K562 (cell line): ENCODE results near the gene NKIRAS1. TPM values are rescaled to one million over a fixed set of nuclear protein-coding genes. Genes with fewer than 3 reads are reported as not detected.

Source experiments
- ATAC-seq: fragments of 200-7000 bp; cut with Tn5 transposase; 3 replicates; pipeline ENCODE4 v1.9.1; 2020; ENCODE audit warnings: moderate library complexity
- BruUV-seq: library from RNA; stranded (reverse); fragments of 400-500 nt; replicated peaks from 2 replicates; lab custom pipeline; 2021; lab: Mats Ljungman, UMichigan
- CTCF ChIA-PET: fragments of 300-600 bp; formaldehyde crosslinking; extraction: SDS; loops from one replicate; lab custom pipeline; 2021; ENCODE audit warnings: low intra/inter-chr PET ratio; lab: Yijun Ruan, JAX
- POLR2A ChIA-PET: fragments of 300-600, 350-650 bp; sonication (Branson Sonifier 250); formaldehyde crosslinking; extraction: SDS; loops from one replicate; lab custom pipeline; 2021; ENCODE audit warnings: antibody characterized with exemption, inconsistent platforms; lab: Yijun Ruan, JAX
- DNase-seq, 4 experiments: peaks; one replicate each; pipeline versions ENCODE4 v3.0.0 to v3.0.0-alpha.2; 2011 to 2018; ENCODE audit warnings: low spot score in 3 of 4, mixed read lengths in 3 of 4; ENCODE audit errors: extremely low read depth in 1 of 4
- FAIRE-seq: peaks from 2 replicates; lab custom pipeline; 2011; peaks lifted over from hg19 to GRCh38; lab: Jason Lieb, UNC
- H2AFZ ChIP-seq: 2 replicates; pipeline ENCODE4 v1.6.0; 2011; ENCODE audit warnings: low read depth, low read length, control low read depth, inconsistent platforms
- H3K27ac ChIP-seq: fragments of 200-600 bp; 3 replicates; pipeline ENCODE4 v1.8.0; 2011; ENCODE audit warnings: low read depth, mild to moderate bottlenecking, control low read depth, inconsistent platforms, low read length, moderate library complexity, mixed read lengths; ENCODE audit errors: extremely low read depth
- H3K27me3 ChIP-seq, 2 experiments: fragments of 300-600 bp in 1 of 2; 2 replicates in 1 of 2; 3 replicates in 1 of 2; pipeline versions ENCODE4 v1.6.0 to v1.8.0; 2011; ENCODE audit warnings: inconsistent platforms in 2 of 2, low read length in 2 of 2, mild to moderate bottlenecking in 1 of 2, mixed read lengths in 1 of 2, moderate library complexity in 1 of 2; ENCODE audit not compliant: control insufficient read depth in 2 of 2, insufficient read depth in 2 of 2
- H3K36me3 ChIP-seq: fragments of 300-600 bp; 3 replicates; pipeline ENCODE4 v1.8.0; 2011; ENCODE audit warnings: mild to moderate bottlenecking, low read length, inconsistent platforms; ENCODE audit not compliant: control insufficient read depth, insufficient read depth
- H3K4me1 ChIP-seq, 2 experiments: fragments of 200-600 bp in 1 of 2; replicated peaks in 1 of 2; 2 replicates in 1 of 2; 3 replicates in 1 of 2; pipeline versions ENCODE4 v1.5.1 to v1.8.0; 2011; ENCODE audit warnings: inconsistent platforms in 2 of 2, low read length in 2 of 2, mild to moderate bottlenecking in 1 of 2, mixed read lengths in 1 of 2, moderate library complexity in 1 of 2; ENCODE audit not compliant: control insufficient read depth in 2 of 2, insufficient read depth in 2 of 2
- H3K4me2 ChIP-seq: 2 replicates; pipeline ENCODE4 v1.6.1; 2011; ENCODE audit warnings: low read length, control low read depth, inconsistent platforms, mixed read lengths; ENCODE audit not compliant: insufficient read depth
- H3K4me3 ChIP-seq: fragments of 200-600 bp; sonication (generic), shearing (Covaris generic); 2 replicates; pipeline ENCODE4 v1.5.1; 2016; ENCODE audit warnings: control low read depth, inconsistent platforms
- H3K79me2 ChIP-seq: fragments of 200-600 bp; 3 replicates; pipeline ENCODE4 v1.8.0; 2011; ENCODE audit warnings: low read length, inconsistent platforms; ENCODE audit not compliant: control insufficient read depth, insufficient read depth
- H3K9ac ChIP-seq, 2 experiments: 2 replicates each; pipeline versions ENCODE4 v1.6.0 to v1.6.1; 2011; ENCODE audit warnings: low read depth in 2 of 2, low read length in 2 of 2, control low read depth in 1 of 2, inconsistent platforms in 1 of 2, mild to moderate bottlenecking in 1 of 2, mixed read lengths in 1 of 2; ENCODE audit not compliant: insufficient read depth in 1 of 2
- H3K9me1 ChIP-seq: one replicate; pipeline ENCODE4 v1.6.0; 2011; ENCODE audit warnings: inconsistent platforms, mild to moderate bottlenecking, low read length, moderate library complexity; ENCODE audit not compliant: control insufficient read depth, insufficient read depth
- H3K9me3 ChIP-seq: replicated peaks from 2 replicates; pipeline ENCODE4 v1.5.1; 2011; ENCODE audit warnings: low read depth, low read length, inconsistent platforms; ENCODE audit not compliant: control insufficient read depth, insufficient read depth
- H4K20me1 ChIP-seq: replicated peaks from 2 replicates; pipeline ENCODE4 v1.6.1; 2011; ENCODE audit warnings: low read length, inconsistent platforms, mixed read lengths; ENCODE audit not compliant: control insufficient read depth, insufficient read depth
- BDP1 ChIP-seq: IDR thresholded peaks from 3 replicates; pipeline ENCODE4 v1.6.1; 2011; ENCODE audit not compliant: insufficient read length, insufficient read depth
- BHLHE40 ChIP-seq: IDR thresholded peaks from 2 replicates; pipeline ENCODE4 v1.6.1; 2011; ENCODE audit warnings: low read length, improper control_type of control experiment
- FOXP1 ChIP-seq: sonication (generic); formaldehyde crosslinking; IDR thresholded peaks from 2 replicates; pipeline ENCODE4 v1.8.0; 2022; ENCODE audit warnings: mild to moderate bottlenecking, missing genetic modification reagents
- GTF2E2 ChIP-seq: fragments of 200-800 bp; sonication (Bioruptor generic); IDR thresholded peaks from 2 replicates; pipeline ENCODE4 v1.6.1; 2016; ENCODE audit warnings: missing genetic modification characterization, missing compliant biosample characterization
- POLR2A ChIP-seq: fragments of 450-650 bp; conservative IDR thresholded peaks from 2 replicates; pipeline ENCODE4 v1.6.1; 2016
- SNIP1 ChIP-seq: fragments of 450-650 bp; IDR thresholded peaks from 2 replicates; pipeline ENCODE4 v1.7.1; 2017; ENCODE audit warnings: low read depth, mild to moderate bottlenecking
- STAG1 ChIP-seq: sonication (generic); formaldehyde crosslinking; IDR thresholded peaks from 2 replicates; pipeline ENCODE4 v1.5.0; 2020; ENCODE audit warnings: missing genetic modification reagents, borderline replicate concordance
- YBX1 ChIP-seq: fragments of 450-650 bp; IDR thresholded peaks from 2 replicates; pipeline ENCODE4 v1.7.1; 2016; ENCODE audit warnings: mild to moderate bottlenecking
- ZNF830 ChIP-seq: fragments of 250-450 bp; sonication (Bioruptor Pico); IDR thresholded peaks from 2 replicates; pipeline ENCODE4 v1.5.0; 2021; ENCODE audit warnings: mild to moderate bottlenecking
- WGBS: fragments of 100-300 bp; shearing (Covaris generic); methylation state at CpG from one replicate; pipeline ENCODE4 v1.1.6; 2016; ENCODE audit warnings: low coverage, mixed read lengths; ENCODE audit not compliant: insufficient coverage; ENCODE audit errors: missing lambda C conversion rate; 5-methylcytosine and 5-hydroxymethylcytosine counted together
- in situ Hi-C: fragments of 300-500 bp; cut with MboI; formaldehyde crosslinking; loops from 4 replicates; pipeline ENCODE4 v1.15.0; 2018; ENCODE audit warnings: inconsistent platforms, mixed read lengths
- intact Hi-C: fragments of 100-400 bp; cut with micrococcal nuclease; formaldehyde crosslinking; loops from 2 replicates; pipeline ENCODE4 v1.14.2; 2022
- polyA plus RNA-seq, 8 experiments: library from polyadenylated mRNA; depleted of rRNA in 4 of 8; stranded (reverse) in 5 of 8; unstranded in 3 of 8; fragments of >200 nt; fragmentation: Nextera tagmentation in 2 of 8; fragmentation: Illumina TruSeq in 1 of 8; extraction: Ambion mirVana in 2 of 8; extraction: Trizol in 1 of 8; gene quantifications; 2 replicates each; pipeline versions ENCODE4 v1.2.1 to v1.2.3, GENCODE V29; 2011 to 2014; ENCODE audit warnings: inconsistent platforms in 1 of 8, missing spikeins in 1 of 8
- total RNA-seq, 7 experiments: library from RNA; depleted of rRNA in 6 of 7; stranded (reverse); fragments of >200 nt in 6 of 7; fragmentation: Illumina TruSeq in 2 of 7; extraction: Trizol in 2 of 7; gene quantifications; 2 replicates each; pipeline versions ENCODE4 v1.2.1 to v1.2.3, GENCODE V29; 2011 to 2021; ENCODE audit warnings: low replicate concordance in 1 of 7
- TF ChIP-seq, protein P1 (sequence below), 2 experiments: fragments of 450-650 bp in 1 of 2; sonication (generic) in 1 of 2; formaldehyde crosslinking in 1 of 2; IDR thresholded peaks in 1 of 2; conservative IDR thresholded peaks in 1 of 2; 2 replicates each; pipeline versions ENCODE4 v1.6.1 to v1.8.1; 2016 to 2023; ENCODE audit warnings: mild to moderate bottlenecking in 2 of 2, moderate library complexity in 2 of 2, inconsistent platforms in 1 of 2, missing genetic modification reagents in 1 of 2
- TF ChIP-seq, protein P2 (sequence below): sonication (generic); formaldehyde crosslinking; IDR thresholded peaks from 2 replicates; pipeline ENCODE4 v1.8.0; 2022; ENCODE audit warnings: mild to moderate bottlenecking, low read depth, missing genetic modification reagents
- TF ChIP-seq, protein P3 (sequence below): fragments of 450-650 bp; formaldehyde crosslinking; IDR thresholded peaks from 2 replicates; pipeline ENCODE4 v1.4.0; 2022; ENCODE audit warnings: missing genetic modification characterization

The NKIRAS1 gene
- total and polyA plus RNA-seq, 9 of the 15 experiments (the other 6 are each of a cell fraction or from before 2014, with no cell fraction given), result 5.1 to 10.3 (median 6.3) TPM

DNA sequence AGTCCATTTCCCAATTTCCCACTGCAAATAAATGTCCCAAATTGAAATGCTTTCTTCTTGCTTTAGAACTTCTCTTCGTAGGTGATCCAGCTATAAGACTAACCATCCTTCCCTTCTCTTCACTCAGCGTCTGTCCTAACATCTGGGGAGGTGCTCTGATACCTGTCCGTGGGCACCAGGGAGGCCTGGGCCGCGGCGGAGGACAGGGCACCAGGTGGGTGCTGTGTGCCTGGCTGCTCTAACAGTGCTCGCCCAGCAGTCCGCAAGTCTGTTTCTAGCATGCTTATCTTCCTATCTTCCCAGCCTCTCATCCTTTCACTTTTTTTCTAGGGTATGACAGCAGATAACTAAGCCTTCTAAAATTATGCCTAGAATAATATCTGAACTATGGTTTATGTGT, 37.3 kb downstream of the NKIRAS1 start:
- peaks cover 5% of the 10 kb centered on the region; the same call in 2 of the 3 replicates for H3K36me3 ChIP-seq
- no peak overlapping the region for H3K4me2 ChIP-seq
- intact Hi-C loops, result loop anchor here (10.0 kb wide), 1 partner anchor 165 kb away; no protein-coding TSS in a partner anchor
- BruUV-seq, result no TSS peak
- in situ Hi-C loops, result no loop called here
- H3K79me2 ChIP-seq, result peaks cover 20% of the 10 kb centered on the region; the same call in 2 of the 3 replicates
- no peak overlapping the region for H3K4me3 ChIP-seq
- H3K27ac ChIP-seq, result no peak overlapping the region
- H2AFZ ChIP-seq, result no peak overlapping the region
- no peaks in the 10 kb centered on the region for H3K9me1 ChIP-seq
- CTCF ChIA-PET, result no interaction called here
- 89% methylated on average over 8 of the region's 8 CpGs for WGBS
- no peak overlapping the region for H3K9ac ChIP-seq
- no peaks in the 10 kb centered on the region for H3K9me3 ChIP-seq
- POLR2A ChIA-PET, result interaction anchor here (0.6 to 1.0 kb wide), 3 partner anchors 21 to 93 kb away, joined by 3 to 4 read pairs (median 3); no protein-coding TSS in a partner anchor
- no peak for FAIRE-seq
- no peaks in the 10 kb centered on the region for H3K27me3 ChIP-seq
- DNase-seq, result no peak
- H3K4me1 ChIP-seq, result peaks cover 3% of the 10 kb centered on the region in 2 experiments; a peak in 3 of 5 replicates
- no peak for ATAC-seq
- H4K20me1 ChIP-seq, result no peaks in the 10 kb centered on the region
- TF ChIP-seq SNIP1 (no peak), GTF2E2 (no peak), POLR2A (no peak), YBX1 (no peak), ZNF830 (no peak), STAG1 (CRISPR knock-in tag) (no peak), FOXP1 (CRISPR knock-in tag) (no peak), BDP1 (no peak), BHLHE40 (no peak)
- TF ChIP-seq, protein P1, sequence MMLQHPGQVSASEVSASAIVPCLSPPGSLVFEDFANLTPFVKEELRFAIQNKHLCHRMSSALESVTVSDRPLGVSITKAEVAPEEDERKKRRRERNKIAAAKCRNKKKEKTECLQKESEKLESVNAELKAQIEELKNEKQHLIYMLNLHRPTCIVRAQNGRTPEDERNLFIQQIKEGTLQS (IDR thresholded peaks at IDR 0.05), result no peak
- TF ChIP-seq, protein P1 (CRISPR knock-in tag; conservative IDR thresholded peaks at IDR 0.05), result no peak
- TF ChIP-seq, protein P2, sequence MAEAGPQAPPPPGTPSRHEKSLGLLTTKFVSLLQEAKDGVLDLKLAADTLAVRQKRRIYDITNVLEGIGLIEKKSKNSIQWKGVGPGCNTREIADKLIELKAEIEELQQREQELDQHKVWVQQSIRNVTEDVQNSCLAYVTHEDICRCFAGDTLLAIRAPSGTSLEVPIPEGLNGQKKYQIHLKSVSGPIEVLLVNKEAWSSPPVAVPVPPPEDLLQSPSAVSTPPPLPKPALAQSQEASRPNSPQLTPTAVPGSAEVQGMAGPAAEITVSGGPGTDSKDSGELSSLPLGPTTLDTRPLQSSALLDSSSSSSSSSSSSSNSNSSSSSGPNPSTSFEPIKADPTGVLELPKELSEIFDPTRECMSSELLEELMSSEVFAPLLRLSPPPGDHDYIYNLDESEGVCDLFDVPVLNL, result no peak
- TF ChIP-seq, protein P3, sequence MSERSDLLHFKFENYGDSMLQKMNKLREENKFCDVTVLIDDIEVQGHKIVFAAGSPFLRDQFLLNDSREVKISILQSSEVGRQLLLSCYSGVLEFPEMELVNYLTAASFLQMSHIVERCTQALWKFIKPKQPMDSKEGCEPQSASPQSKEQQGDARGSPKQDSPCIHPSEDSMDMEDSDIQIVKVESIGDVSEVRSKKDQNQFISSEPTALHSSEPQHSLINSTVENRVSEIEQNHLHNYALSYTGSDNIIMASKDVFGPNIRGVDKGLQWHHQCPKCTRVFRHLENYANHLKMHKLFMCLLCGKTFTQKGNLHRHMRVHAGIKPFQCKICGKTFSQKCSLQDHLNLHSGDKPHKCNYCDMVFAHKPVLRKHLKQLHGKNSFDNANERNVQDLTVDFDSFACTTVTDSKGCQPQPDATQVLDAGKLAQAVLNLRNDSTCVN (CRISPR knock-in tag), result no peak
